Heart left ventricle (tissue), 16 donors: ENCODE results near the gene GPC6. TPM values are rescaled to one million over a fixed set of nuclear protein-coding genes. Genes with fewer than 3 reads are reported as not detected.

Experiments used
- ATAC-seq, 4 donors: fragments of 200-7000 bp; cut with Tn5 transposase; one replicate each; pipeline ENCODE4 v1.9.1; 2020 to 2022; ENCODE audit warnings: moderate library complexity in 4 of 4, mild to moderate bottlenecking in 3 of 4, moderate number of reproducible peaks in 1 of 4
- DNase-seq, 5 donors: peaks; one replicate each; pipeline ENCODE4 v3.0.0-alpha.2; 2020
- H3K27ac ChIP-seq, 12 donors: fragments of 200-600 bp; sonication (generic) in 4 of 12; one replicate each; pipeline versions ENCODE4 v1.5.0 to v1.8.0; 2016 to 2022; ENCODE audit warnings: mild to moderate bottlenecking in 2 of 12
- H3K27me3 ChIP-seq, 9 donors: fragments of 200-600 bp; sonication (generic) in 2 of 9; one replicate each; pipeline versions ENCODE4 v1.5.1 to v1.8.0; 2016 to 2022; ENCODE audit warnings: mild to moderate bottlenecking in 3 of 9
- H3K36me3 ChIP-seq, 9 donors: fragments of 200-600 bp; sonication (generic) in 2 of 9; one replicate each; pipeline versions ENCODE4 v1.5.0 to v1.8.0; 2018 to 2022; ENCODE audit warnings: mild to moderate bottlenecking in 2 of 9
- H3K4me1 ChIP-seq, 12 donors: fragments of 200-600 bp; sonication (generic) in 4 of 12; one replicate each; pipeline versions ENCODE4 v1.5.0 to v1.8.0; 2016 to 2022; ENCODE audit warnings: mild to moderate bottlenecking in 3 of 12
- H3K4me3 ChIP-seq, 12 donors: fragments of 200-600 bp; sonication (generic) in 4 of 12; one replicate each; pipeline versions ENCODE4 v1.5.0 to v1.8.0; 2017 to 2022; ENCODE audit warnings: mild to moderate bottlenecking in 9 of 12, moderate library complexity in 4 of 12
- H3K9me3 ChIP-seq, 12 donors: fragments of 200-600 bp; sonication (generic) in 4 of 12; one replicate each; pipeline versions ENCODE4 v1.5.0 to v1.8.0; 2016 to 2022; ENCODE audit warnings: mild to moderate bottlenecking in 1 of 12
- CTCF ChIP-seq, 12 donors: fragments of 200-600 bp; sonication (generic) in 4 of 12; IDR thresholded peaks; one replicate each; pipeline versions ENCODE4 v1.5.0 to v1.8.0; 2018 to 2022; ENCODE audit warnings: antibody characterized with exemption in 12 of 12, mild to moderate bottlenecking in 5 of 12
- POLR2A ChIP-seq, 2 donors: fragments of 450-650 bp; IDR thresholded peaks; one replicate each; pipeline ENCODE4 v1.6.1; 2017; ENCODE audit warnings: antibody characterized with exemption in 2 of 2, mild to moderate bottlenecking in 2 of 2, moderate library complexity in 2 of 2
- WGBS, 4 donors: extraction: QIAGEN DNeasy Blood & Tissue Kit in 2 of 4; methylation state at CpG; one replicate each; pipeline versions ENCODE4 v1.1.5 to v1.1.7; 2013 to 2018; 5-methylcytosine and 5-hydroxymethylcytosine counted together
- intact Hi-C, 10 donors: fragments of 100-400 bp; cut with DNase I; formaldehyde crosslinking; loops; one replicate each; pipeline versions ENCODE4 v1.11.1 to v1.14.2; 2022
- polyA plus RNA-seq, 2 donors: library from polyadenylated mRNA; stranded (reverse); fragments of 200-250 nt; gene quantifications; one replicate each; pipeline ENCODE4 v1.2.3, GENCODE V29; 2013
- total RNA-seq, 9 donors: library from RNA; depleted of rRNA in 2 of 9; stranded (reverse); fragments of >200 nt in 2 of 9; fragmentation: NEBNext Ultra II Directional in 3 of 9; extraction: Animal tissue kit (Norgen Biotek cat#: 25700) in 3 of 9; gene quantifications; one replicate each; pipeline versions ENCODE4 v1.1.0 to v1.2.4, GENCODE V29; 2016 to 2023
- donor health status: ischemic (EF 13 %, LVEDD 7.1; RV severe dilation, severe dysfunction).
- donor health status: healthy with polysubstance abuse.
- donor health status: DM: no; HTN: yes; CAD: no.
- donor health status: DM: no; HTN: no; CAD: no.
- donor health status: ischemic (EF 25% LVEDD 6.9; RV normal size, moderate dysfunction).
- donor health status: ischemic (EF 25% LVEDD 5.7; RV mildly dilated, moderate dysfunction).
- donor health status: healthy.
- donor health status: DM: yes; HTN: yes; CAD: no.
- donor health status: ischemic (EF 35%, LVEDD 5.7; RV mildly dilated, moderate dysfunction).
- donor health status: nonischemic (EF 11% LVEDD 7.7; RV severe dilation, severe dysfunction).
- donor health status: DM: yes; HTN: yes; CAD: no.
- donor health status: PGD.
- donor health status: ischemic (EF 29% LVEDD 5.4; RV normal size, mild dysfunction).
- donor health status: nonischemic (EF 23%, LVEDD 6.1; RV moderate dilation, normal function).

Gene GPC6
- total and polyA plus RNA-seq, 11 donors: 0.08 to 6.2 (median 2.0) TPM

DNA sequence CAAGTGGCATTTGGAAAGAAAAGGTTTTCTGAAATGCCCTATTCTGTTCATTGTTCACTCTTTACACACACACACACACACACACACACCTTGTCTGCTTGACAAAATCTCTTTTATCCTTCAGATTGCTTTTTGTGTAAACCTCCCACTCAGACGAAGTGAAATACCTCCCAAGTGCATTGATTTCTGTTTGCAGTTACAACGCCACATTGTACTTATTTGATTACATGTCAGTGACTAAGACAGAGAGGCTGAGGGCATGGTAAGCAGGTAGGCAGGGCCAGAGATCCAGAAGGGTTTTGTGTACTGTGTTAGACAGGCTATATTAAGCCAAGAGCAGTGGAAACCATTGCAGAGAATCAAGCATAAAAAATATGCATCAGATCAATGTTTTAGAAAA lies 561.8 kb downstream of the GPC6 start:
- Histone ChIP-seq H3K4me3 (no peak overlapping the region), H3K27me3 (no peaks in the 10 kb centered on the region), H3K27ac (no peak overlapping the region), H3K36me3 (no peaks in the 10 kb centered on the region), H3K4me1 (no peaks in the 10 kb centered on the region), H3K9me3 (no peaks in the 10 kb centered on the region)
- DNase-seq (no peak), ATAC-seq (no peak)
- 72 to 82% (median 78%) methylated on average over 2 of the region's 2 CpGs for WGBS, 4 donors
- TF ChIP-seq CTCF (IDR thresholded peaks at IDR 0.05) (no peak), POLR2A (IDR thresholded peaks at IDR 0.05) (no peak)
- intact Hi-C loops: no loop called here

DNA sequence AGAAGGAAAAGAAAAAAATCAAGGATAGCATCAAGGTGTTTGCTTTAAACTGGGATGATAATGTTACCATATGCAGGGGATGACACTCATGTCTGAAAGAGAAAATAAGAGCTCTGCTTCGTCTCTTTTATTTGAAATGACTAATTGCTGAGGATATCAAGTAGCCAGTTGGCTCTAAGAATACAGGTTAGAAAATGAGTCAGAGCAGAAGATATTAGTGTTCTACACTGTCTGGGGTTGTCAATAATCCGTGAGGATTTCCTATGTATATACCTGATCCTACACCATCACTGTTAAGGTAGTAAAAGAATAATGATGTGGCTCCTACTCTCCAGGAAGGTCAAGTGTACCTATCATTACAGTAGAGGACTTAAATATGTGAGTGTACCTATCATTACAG lies 562.5 kb downstream of the GPC6 start:
- no peak overlapping the region for H3K4me3 ChIP-seq
- ATAC-seq (no peak), DNase-seq (no peak)
- TF ChIP-seq POLR2A (IDR thresholded peaks at IDR 0.05) (no peak), CTCF (IDR thresholded peaks at IDR 0.05) (no peak)
- no peaks in the 10 kb centered on the region for H3K9me3 ChIP-seq
- H3K27ac ChIP-seq: no peak overlapping the region
- H3K36me3 ChIP-seq: no peaks in the 10 kb centered on the region
- 77 to 82% (median 79%) methylated on average over 2 of the region's 2 CpGs for WGBS, 4 donors
- intact Hi-C loops: no loop called here
- H3K27me3 ChIP-seq: no peaks in the 10 kb centered on the region
- H3K4me1 ChIP-seq: no peaks in the 10 kb centered on the region

DNA sequence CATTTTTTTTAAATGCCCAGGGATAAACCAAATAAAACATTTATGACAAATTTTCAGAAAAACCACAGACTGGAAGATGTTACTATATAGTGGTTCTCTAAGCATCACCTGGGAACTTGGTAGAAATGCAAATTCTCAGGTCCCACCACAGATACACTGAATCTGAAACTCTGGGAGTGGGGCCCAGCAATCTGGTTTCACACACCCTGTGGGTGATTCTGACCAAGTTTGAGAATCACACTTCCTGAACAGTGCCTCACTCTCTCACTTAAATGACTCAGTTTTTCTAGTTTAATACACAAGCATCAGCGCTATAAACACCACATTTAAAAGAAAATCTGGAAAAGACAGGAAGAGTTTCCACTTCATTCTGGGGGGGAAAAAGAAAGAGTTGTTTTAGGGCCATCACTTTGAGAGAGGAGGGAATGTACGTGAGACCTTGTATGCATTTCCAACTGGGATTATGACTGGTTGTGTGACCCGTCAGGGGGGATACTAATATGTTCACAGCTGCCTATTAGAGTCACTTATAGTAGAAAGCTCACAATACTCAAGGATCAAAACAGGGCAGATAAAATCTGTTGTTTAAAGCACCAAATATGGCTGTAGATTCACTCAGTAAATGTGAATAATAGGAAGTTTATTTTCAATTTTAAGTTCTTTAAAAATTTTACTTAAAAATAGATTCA lies 567.7 kb downstream of the GPC6 start:
- ATAC-seq (no peak), DNase-seq (no peak)
- Histone ChIP-seq H3K27ac (no peak overlapping the region), H3K36me3 (no peaks in the 10 kb centered on the region), H3K4me1 (no peaks in the 10 kb centered on the region), H3K9me3 (no peaks in the 10 kb centered on the region), H3K4me3 (no peak overlapping the region), H3K27me3 (no peaks in the 10 kb centered on the region)
- WGBS, 4 donors: 57 to 94% (median 71%) methylated on average over 3 of the region's 3 CpGs
- TF ChIP-seq CTCF (IDR thresholded peaks at IDR 0.05): no peak
- no peak for TF ChIP-seq POLR2A (IDR thresholded peaks at IDR 0.05)
- intact Hi-C loops: no loop called here

DNA sequence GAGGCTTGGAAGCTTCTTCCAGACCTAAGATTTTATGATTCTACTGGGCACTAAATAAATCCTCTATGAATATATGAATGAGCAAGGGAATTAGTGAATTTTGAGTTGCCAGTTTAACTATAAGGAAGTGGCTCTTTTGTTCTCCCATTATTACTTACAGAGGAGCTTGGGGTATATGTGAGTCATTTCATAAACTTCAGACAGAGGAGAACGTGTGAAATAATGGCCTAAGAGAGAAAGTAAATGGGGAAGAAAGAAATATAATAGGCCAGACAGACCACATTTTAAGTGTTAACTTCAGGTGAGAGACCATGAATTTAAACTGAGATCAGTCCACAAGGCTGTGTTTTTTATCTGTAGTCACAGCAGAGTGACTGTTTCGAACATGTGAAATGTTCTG lies 570.9 kb downstream of the GPC6 start:
- no peaks in the 10 kb centered on the region for H3K36me3 ChIP-seq
- H3K4me3 ChIP-seq: no peak overlapping the region
- TF ChIP-seq CTCF (IDR thresholded peaks at IDR 0.05): no peak
- TF ChIP-seq POLR2A (IDR thresholded peaks at IDR 0.05): no peak
- no peak overlapping the region for H3K27ac ChIP-seq
- H3K4me1 ChIP-seq: no peaks in the 10 kb centered on the region
- ATAC-seq: no peak
- H3K9me3 ChIP-seq: no peaks in the 10 kb centered on the region
- 68 to 72% (median 71%) methylated on average over 2 of the region's 2 CpGs for WGBS, 4 donors
- no peak for DNase-seq
- no peaks in the 10 kb centered on the region for H3K27me3 ChIP-seq
- intact Hi-C loops: no loop called here
